Parathyroid adenoma (tissue), 2 donors: ENCODE measurements around the gene JOSD1.
A peak's percentile ranks its signal among the peaks of the same experiment; 100 is the strongest.

ENCODE experiments used
- H2AFZ ChIP-seq: fragments of 300-600 bp; sonication (generic); one replicate; pipeline ENCODE4 v1.7.0; 2017; ENCODE audit warnings: antibody characterized with exemption, mild to moderate bottlenecking
- H3K27ac ChIP-seq: fragments of 300-600 bp; sonication (generic); one replicate; pipeline ENCODE4 v1.7.0; 2017
- H3K27me3 ChIP-seq: fragments of 300-600 bp; sonication (generic); one replicate; pipeline ENCODE4 v1.7.0; 2017; ENCODE audit warnings: low read length; ENCODE audit not compliant: control insufficient read depth, insufficient read depth
- H3K36me3 ChIP-seq: fragments of 300-600 bp; sonication (generic); one replicate; pipeline ENCODE4 v1.7.0; 2017; ENCODE audit warnings: low read length; ENCODE audit not compliant: control insufficient read depth, insufficient read depth
- H3K4me1 ChIP-seq: fragments of 300-600 bp; sonication (generic); one replicate; pipeline ENCODE4 v1.7.0; 2017; ENCODE audit warnings: control low read depth
- H3K4me2 ChIP-seq: fragments of 300-600 bp; sonication (generic); one replicate; pipeline ENCODE4 v1.7.0; 2017; ENCODE audit warnings: low read length
- H3K4me3 ChIP-seq: fragments of 300-600 bp; sonication (generic); one replicate; pipeline ENCODE4 v1.7.0; 2017; ENCODE audit warnings: low read depth, low read length
- H3K79me2 ChIP-seq: fragments of 300-600 bp; sonication (generic); one replicate; pipeline ENCODE4 v1.7.0; 2017; ENCODE audit warnings: control low read depth
- H3K9ac ChIP-seq: fragments of 300-600 bp; sonication (generic); one replicate; pipeline ENCODE4 v1.7.0; 2017; ENCODE audit warnings: mild to moderate bottlenecking
- H3K9me3 ChIP-seq: fragments of 300-600 bp; sonication (generic); one replicate; pipeline ENCODE4 v1.7.0; 2017; ENCODE audit warnings: low read length; ENCODE audit not compliant: control insufficient read depth
- TF ChIP-seq, protein P1 (sequence below): fragments of 300-600 bp; sonication (generic); IDR thresholded peaks from one replicate; pipeline ENCODE4 v1.7.0; 2017; ENCODE audit warnings: antibody characterized with exemption, mild to moderate bottlenecking
- donor health status: primary hyperparathyroidism.

JOSD1 gene

DNA sequence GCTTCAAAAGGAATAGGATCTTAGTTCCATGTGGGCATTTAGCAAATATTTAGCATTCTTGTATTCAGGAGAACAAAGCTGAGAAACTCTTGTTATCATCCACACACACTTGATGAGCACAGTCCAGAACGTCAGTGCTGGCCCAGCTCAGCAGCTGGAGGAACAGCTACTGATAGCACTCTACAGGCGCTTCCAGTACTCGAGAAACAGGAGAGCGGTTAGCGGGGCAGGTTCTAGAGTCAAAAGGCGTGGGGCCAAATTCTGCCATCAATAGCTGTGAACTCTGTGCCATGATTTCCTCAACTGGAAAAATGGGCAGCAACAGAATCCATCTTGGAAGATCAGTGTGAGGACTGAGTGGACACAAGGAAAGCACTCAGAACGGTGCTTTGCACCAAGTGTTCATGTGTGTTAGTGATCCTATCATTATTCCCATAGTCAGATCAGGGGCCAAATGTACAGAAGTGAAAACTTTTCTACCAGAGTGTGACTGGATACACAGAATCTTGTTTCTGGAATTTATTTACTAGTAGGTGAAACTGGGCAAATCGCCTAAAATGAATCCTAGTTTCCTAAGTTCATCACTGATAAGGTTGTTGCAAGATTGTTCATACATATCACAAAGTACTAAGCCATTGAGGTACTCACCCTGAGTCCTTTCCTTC is 3.2 kb downstream of the JOSD1 start:
- Histone ChIP-seq H3K36me3 (no peaks in the 10 kb centered on the region), H3K9me3 (no peaks in the 10 kb centered on the region), H3K4me1 (peaks cover 13% of the 10 kb centered on the region), H3K4me2 (peak overlapping the region; percentile 11), H3K79me2 (peaks cover 12% of the 10 kb centered on the region), H3K4me3 (peak overlapping the region; percentile 16), H3K27me3 (no peaks in the 10 kb centered on the region), H3K27ac (no peak overlapping the region), H2AFZ (no peak overlapping the region), H3K9ac (no peak overlapping the region)
- TF ChIP-seq, protein P1, sequence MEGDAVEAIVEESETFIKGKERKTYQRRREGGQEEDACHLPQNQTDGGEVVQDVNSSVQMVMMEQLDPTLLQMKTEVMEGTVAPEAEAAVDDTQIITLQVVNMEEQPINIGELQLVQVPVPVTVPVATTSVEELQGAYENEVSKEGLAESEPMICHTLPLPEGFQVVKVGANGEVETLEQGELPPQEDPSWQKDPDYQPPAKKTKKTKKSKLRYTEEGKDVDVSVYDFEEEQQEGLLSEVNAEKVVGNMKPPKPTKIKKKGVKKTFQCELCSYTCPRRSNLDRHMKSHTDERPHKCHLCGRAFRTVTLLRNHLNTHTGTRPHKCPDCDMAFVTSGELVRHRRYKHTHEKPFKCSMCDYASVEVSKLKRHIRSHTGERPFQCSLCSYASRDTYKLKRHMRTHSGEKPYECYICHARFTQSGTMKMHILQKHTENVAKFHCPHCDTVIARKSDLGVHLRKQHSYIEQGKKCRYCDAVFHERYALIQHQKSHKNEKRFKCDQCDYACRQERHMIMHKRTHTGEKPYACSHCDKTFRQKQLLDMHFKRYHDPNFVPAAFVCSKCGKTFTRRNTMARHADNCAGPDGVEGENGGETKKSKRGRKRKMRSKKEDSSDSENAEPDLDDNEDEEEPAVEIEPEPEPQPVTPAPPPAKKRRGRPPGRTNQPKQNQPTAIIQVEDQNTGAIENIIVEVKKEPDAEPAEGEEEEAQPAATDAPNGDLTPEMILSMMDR, result no peak

DNA sequence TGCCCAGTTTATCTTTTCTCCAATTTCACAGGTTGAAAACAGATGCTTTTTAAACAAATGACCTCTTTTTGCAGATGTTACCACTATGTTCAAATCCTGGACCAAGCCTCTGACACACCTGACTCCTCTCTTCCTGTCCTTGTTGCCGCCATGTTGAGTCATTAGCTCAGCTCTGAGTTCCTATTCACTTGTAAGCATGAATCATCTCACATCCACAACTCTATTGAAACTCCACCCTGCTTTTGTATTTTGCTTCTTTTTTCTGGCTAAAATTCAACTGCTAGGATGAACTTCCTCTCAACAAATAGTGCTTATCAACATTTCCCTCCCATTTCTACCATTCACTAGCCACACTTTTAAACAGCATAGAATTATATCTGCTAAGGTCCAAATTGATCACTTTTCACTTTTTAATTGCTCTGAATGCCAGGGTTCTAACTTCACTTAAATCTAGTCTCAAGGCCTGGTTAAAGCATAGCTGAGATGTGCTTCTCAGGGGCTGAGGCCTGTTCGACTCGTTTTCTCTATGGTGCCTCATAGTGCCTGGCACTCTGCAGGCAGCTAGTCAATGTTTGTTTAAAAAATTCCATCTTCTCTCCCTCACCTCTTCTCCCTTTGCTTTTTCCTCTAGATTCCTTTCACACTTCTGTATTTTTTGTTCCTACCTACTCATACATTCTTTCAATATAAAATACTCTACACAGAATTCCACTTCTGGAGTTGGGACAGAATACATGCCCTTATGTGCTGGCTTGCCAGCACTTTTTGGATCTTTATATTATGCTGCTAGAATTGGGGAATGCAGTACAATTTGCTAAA is 3.9 kb downstream of the JOSD1 start:
- Histone ChIP-seq H3K9me3 (no peaks in the 10 kb centered on the region), H3K9ac (no peak overlapping the region), H3K4me3 (peak overlapping the region; percentile 16), H3K36me3 (no peaks in the 10 kb centered on the region), H3K79me2 (peaks cover 12% of the 10 kb centered on the region), H3K27me3 (no peaks in the 10 kb centered on the region), H3K4me1 (peaks cover 13% of the 10 kb centered on the region), H3K27ac (peak overlapping the region; percentile 29), H3K4me2 (peak overlapping the region; percentile 11), H2AFZ (no peak overlapping the region)
- TF ChIP-seq, protein P1, result no peak

DNA sequence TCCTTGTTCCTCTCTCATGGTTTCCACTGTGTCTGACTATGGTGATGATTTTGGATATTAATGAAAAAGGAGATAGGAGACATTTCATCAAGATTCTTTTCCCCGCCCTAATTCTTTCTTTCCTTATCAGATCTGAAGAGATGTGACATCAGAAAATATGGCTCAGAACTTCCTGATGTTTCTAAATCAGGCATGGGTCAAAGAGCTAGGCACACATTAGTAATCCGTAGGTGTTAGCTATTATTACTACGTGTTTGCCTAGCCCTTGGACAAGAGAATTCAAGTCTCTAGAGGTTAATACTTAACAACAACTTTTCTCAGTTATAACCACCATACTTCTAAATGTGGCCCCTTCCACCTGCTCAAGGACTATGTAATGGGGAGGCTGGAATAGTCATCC is 5.8 kb downstream of the JOSD1 start:
- no peak overlapping the region for H3K9ac ChIP-seq

DNA sequence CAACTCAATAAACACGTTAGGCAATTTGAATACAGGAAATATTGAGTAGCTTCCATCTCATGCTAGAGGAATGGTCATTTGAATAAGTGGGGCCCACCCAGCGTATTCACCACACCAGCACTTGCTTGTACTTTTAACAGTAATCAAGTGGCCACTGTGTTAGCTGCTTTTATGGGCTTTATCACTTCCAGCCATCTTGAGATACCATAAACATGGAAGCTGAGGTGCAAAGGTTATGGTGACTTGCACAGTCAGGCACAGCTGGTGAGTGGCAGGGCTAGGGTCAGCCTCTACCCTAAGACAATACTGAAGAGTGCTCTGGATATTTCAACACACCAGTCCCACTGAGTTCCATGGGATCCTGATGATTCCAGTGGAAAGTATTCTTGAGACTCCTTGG is 6.7 kb downstream of the JOSD1 start:
- no peaks in the 10 kb centered on the region for H3K9me3 ChIP-seq
- H3K79me2 ChIP-seq, result peaks cover 7% of the 10 kb centered on the region
- no peak overlapping the region for H3K9ac ChIP-seq
- no peak overlapping the region for H3K4me2 ChIP-seq
- no peaks in the 10 kb centered on the region for H3K36me3 ChIP-seq
- no peak overlapping the region for H3K4me3 ChIP-seq
- TF ChIP-seq, protein P1, result no peak
- no peaks in the 10 kb centered on the region for H3K27me3 ChIP-seq
- H3K4me1 ChIP-seq, result peaks cover 8% of the 10 kb centered on the region
- H3K27ac ChIP-seq, result no peak overlapping the region
- no peak overlapping the region for H2AFZ ChIP-seq

More for the DNA sequence above, 5.8 kb downstream of the JOSD1 start:
- Histone ChIP-seq H3K9me3 (no peaks in the 10 kb centered on the region), H3K36me3 (no peaks in the 10 kb centered on the region), H3K4me2 (no peak overlapping the region), H2AFZ (no peak overlapping the region), H3K4me3 (no peak overlapping the region), H3K27me3 (no peaks in the 10 kb centered on the region), H3K4me1 (peaks cover 13% of the 10 kb centered on the region), H3K79me2 (peaks cover 12% of the 10 kb centered on the region), H3K27ac (no peak overlapping the region)
- TF ChIP-seq, protein P1, result no peak
